H9 (cell line): ENCODE measurements around the gene CDC14A. TPM values are rescaled to one million over a fixed set of nuclear protein-coding genes. Genes with fewer than 3 reads are reported as not detected.

Source experiments
- DNase-seq: peaks from one replicate; pipeline ENCODE4 v3.0.0-alpha.2; 2017
- H2AFZ ChIP-seq: one replicate; pipeline ENCODE4 v1.6.1; 2013; ENCODE audit warnings: mild to moderate bottlenecking, low read length, control low read depth, moderate library complexity
- H2AK5ac ChIP-seq: 2 replicates; pipeline ENCODE4 v1.6.1; 2013; ENCODE audit warnings: low read length, control low read depth, mixed read lengths; ENCODE audit not compliant: insufficient read length
- H2BK120ac ChIP-seq: one replicate; pipeline ENCODE4 v1.6.1; 2013; ENCODE audit warnings: low read depth, mild to moderate bottlenecking, low read length, control low read depth, inconsistent platforms; ENCODE audit not compliant: poor library complexity, severe bottlenecking
- H2BK12ac ChIP-seq: 2 replicates; pipeline ENCODE4 v1.6.1; 2013; ENCODE audit warnings: low read length, control low read depth, mixed read lengths, low read depth; ENCODE audit not compliant: insufficient read length
- H2BK15ac ChIP-seq: 2 replicates; pipeline ENCODE4 v1.6.1; 2013; ENCODE audit warnings: low read depth, low read length, control low read depth
- H2BK20ac ChIP-seq: one replicate; pipeline ENCODE4 v1.6.1; 2013; ENCODE audit warnings: low read depth, mild to moderate bottlenecking, low read length, control low read depth, inconsistent platforms; ENCODE audit not compliant: poor library complexity, severe bottlenecking
- H2BK5ac ChIP-seq: 2 replicates; pipeline ENCODE4 v1.6.1; 2013; ENCODE audit warnings: low read length, control low read depth, mixed read lengths; ENCODE audit not compliant: insufficient read length
- H3K14ac ChIP-seq: 2 replicates; pipeline ENCODE4 v1.6.1; 2013; ENCODE audit warnings: low read length, control low read depth; ENCODE audit not compliant: insufficient read depth
- H3K18ac ChIP-seq: 2 replicates; pipeline ENCODE4 v1.6.1; 2013; ENCODE audit warnings: low read depth, mild to moderate bottlenecking, mixed read lengths, low read length, control low read depth; ENCODE audit not compliant: insufficient read length
- H3K23ac ChIP-seq: 2 replicates; pipeline ENCODE4 v1.6.1; 2013; ENCODE audit warnings: low read length, control low read depth, mixed read lengths, low read depth; ENCODE audit not compliant: insufficient read length
- H3K23me2 ChIP-seq: 2 replicates; pipeline ENCODE4 v1.6.1; 2013; ENCODE audit warnings: low read depth, mild to moderate bottlenecking, mixed read lengths, low read length, control low read depth; ENCODE audit not compliant: insufficient read length, poor library complexity, severe bottlenecking
- H3K27ac ChIP-seq: 2 replicates; pipeline ENCODE4 v1.5.1; 2013; ENCODE audit warnings: low read length, control low read depth, mixed read lengths, low read depth; ENCODE audit not compliant: insufficient read length
- H3K27me3 ChIP-seq: 2 replicates; pipeline ENCODE4 v1.6.1; 2013; ENCODE audit warnings: low read length, control low read depth, inconsistent platforms; ENCODE audit not compliant: insufficient read depth
- H3K4ac ChIP-seq: 2 replicates; pipeline ENCODE4 v1.6.1; 2013; ENCODE audit warnings: low read depth, mild to moderate bottlenecking, control low read depth, inconsistent platforms, low read length, moderate library complexity
- H3K4me1 ChIP-seq: 2 replicates; pipeline ENCODE4 v1.6.1; 2013; ENCODE audit warnings: low read length, control low read depth, inconsistent platforms; ENCODE audit not compliant: insufficient read depth
- H3K4me2 ChIP-seq: 2 replicates; pipeline ENCODE4 v1.6.1; 2013; ENCODE audit warnings: low read length, control low read depth, mixed read lengths; ENCODE audit not compliant: insufficient read length, insufficient read depth
- H3K56ac ChIP-seq: 2 replicates; pipeline ENCODE4 v1.6.1; 2013; ENCODE audit warnings: low read depth, mild to moderate bottlenecking, mixed read lengths, low read length, control low read depth; ENCODE audit not compliant: insufficient read length
- H3K79me1 ChIP-seq: 2 replicates; pipeline ENCODE4 v1.6.1; 2013; ENCODE audit warnings: low read depth, mild to moderate bottlenecking, moderate library complexity, low read length, control low read depth, inconsistent platforms; ENCODE audit not compliant: insufficient read depth, poor library complexity, severe bottlenecking
- H3K79me2 ChIP-seq: 2 replicates; pipeline ENCODE4 v1.6.1; 2013; ENCODE audit warnings: low read length, control low read depth, inconsistent platforms; ENCODE audit not compliant: insufficient read depth
- H3K9ac ChIP-seq: 2 replicates; pipeline ENCODE4 v1.6.1; 2013; ENCODE audit warnings: low read length, control low read depth, mixed read lengths; ENCODE audit not compliant: insufficient read length; ENCODE audit errors: extremely low read depth
- H3K9me3 ChIP-seq: one replicate; pipeline ENCODE4 v1.6.1; 2013; ENCODE audit warnings: low read depth, low read length, inconsistent platforms; ENCODE audit not compliant: control insufficient read depth
- H3T11ph ChIP-seq: one replicate; pipeline ENCODE4 v1.6.1; 2013; ENCODE audit warnings: mild to moderate bottlenecking, low read length, control low read depth, inconsistent platforms
- H4K20me1 ChIP-seq: one replicate; pipeline ENCODE4 v1.6.1; 2013; ENCODE audit not compliant: control insufficient read depth, insufficient read length, insufficient read depth
- H4K5ac ChIP-seq: 2 replicates; pipeline ENCODE4 v1.6.1; 2013; ENCODE audit warnings: low read depth, mild to moderate bottlenecking, mixed read lengths, low read length, control low read depth; ENCODE audit not compliant: insufficient read length
- H4K8ac ChIP-seq: replicated peaks from 2 replicates; pipeline ENCODE4 v1.6.1; 2013; ENCODE audit warnings: low read length, control low read depth, mixed read lengths, low read depth; ENCODE audit not compliant: insufficient read length
- H4K91ac ChIP-seq: 2 replicates; pipeline ENCODE4 v1.6.1; 2013; ENCODE audit warnings: low read depth, mild to moderate bottlenecking, moderate library complexity, mixed read lengths, low read length, control low read depth; ENCODE audit not compliant: insufficient read length
- H3K27ac Mint-ChIP-seq, 3 experiments: 2 replicates in 2 of 3; 3 replicates in 1 of 3; pipeline ENCODE4 v1.8.0; 2020 to 2021; ENCODE audit warnings: mixed read lengths in 3 of 3, mild to moderate bottlenecking in 1 of 3, moderate library complexity in 1 of 3
- H3K27me3 Mint-ChIP-seq: 2 replicates; pipeline ENCODE4 v1.8.0; 2021; ENCODE audit warnings: low read depth, mild to moderate bottlenecking, moderate library complexity, mixed read lengths
- H3K36me3 Mint-ChIP-seq, 3 experiments: 2 replicates in 2 of 3; 3 replicates in 1 of 3; pipeline ENCODE4 v1.8.0; 2020 to 2021; ENCODE audit warnings: low read depth in 3 of 3, mixed read lengths in 3 of 3; ENCODE audit not compliant: insufficient read depth in 1 of 3
- H3K4me1 Mint-ChIP-seq, 2 experiments: 2 replicates each; pipeline ENCODE4 v1.8.0; 2020; ENCODE audit warnings: mixed read lengths in 2 of 2
- H3K4me3 Mint-ChIP-seq, 2 experiments: 2 replicates in 1 of 2; 3 replicates in 1 of 2; pipeline ENCODE4 v1.8.0; 2020 to 2021; ENCODE audit warnings: mild to moderate bottlenecking in 2 of 2, mixed read lengths in 2 of 2, moderate library complexity in 1 of 2
- H3K9me3 Mint-ChIP-seq, 2 experiments: 2 replicates in 1 of 2; 3 replicates in 1 of 2; pipeline ENCODE4 v1.8.0; 2020; ENCODE audit warnings: mild to moderate bottlenecking in 2 of 2, mixed read lengths in 2 of 2, moderate library complexity in 1 of 2
- CTCF ChIP-seq: fragments of 200-600 bp; sonication (generic); conservative IDR thresholded peaks from 3 replicates; pipeline ENCODE4 v1.8.0; 2021; ENCODE audit warnings: antibody characterized with exemption, mild to moderate bottlenecking
- WGBS: extraction: QIAGEN DNeasy Blood & Tissue Kit; methylation state at CpG from one replicate; pipeline ENCODE4 v1.1.7; 2013; ENCODE audit warnings: missing lambda C conversion rate, low lambda C conversion rate, mixed read lengths; ENCODE audit not compliant: insufficient read length; ENCODE audit errors: extremely low coverage; 5-methylcytosine and 5-hydroxymethylcytosine counted together
- total RNA-seq: library from RNA; stranded (reverse); gene quantifications from 2 replicates; pipeline ENCODE4 v1.2.1, GENCODE V29; 2021

Gene CDC14A
- total RNA-seq, 1 experiment from 2014 or later, result 8.9 TPM

GRCh38 chr1:100483230-100483629, 130.9 kb downstream of the CDC14A start:
- no peak overlapping the region for H2BK120ac ChIP-seq
- H2BK12ac ChIP-seq, result no peak overlapping the region
- H3K27ac ChIP-seq, result no peak overlapping the region
- no peaks in the 10 kb centered on the region for H3K79me2 ChIP-seq
- no peak for TF ChIP-seq CTCF
- Mint-ChIP-seq H3K36me3 (peaks cover 0 to 4% (median 3%) of the 10 kb centered on the region in 3 experiments; a peak in 5 of 7 replicates), H3K4me3 (no peak overlapping the region), H3K4me1 (peaks cover 8 to 9% of the 10 kb centered on the region in 2 experiments; a peak in 3 of 4 replicates), H3K27me3 (no peaks in the 10 kb centered on the region), H3K9me3 (no peaks in the 10 kb centered on the region; a peak in 1 of 5 replicates), H3K27ac (no peak overlapping the region)
- no peak overlapping the region for H2AFZ ChIP-seq
- H4K20me1 ChIP-seq, result no peaks in the 10 kb centered on the region
- H2BK5ac ChIP-seq, result no peak overlapping the region
- H2BK15ac ChIP-seq, result no peak overlapping the region
- H3K4me2 ChIP-seq, result no peak overlapping the region
- H2AK5ac ChIP-seq, result no peak overlapping the region
- H3K27me3 ChIP-seq, result no peaks in the 10 kb centered on the region
- no peaks in the 10 kb centered on the region for H3K79me1 ChIP-seq
- H3K18ac ChIP-seq, result no peak overlapping the region
- H3K4me1 ChIP-seq, result no peaks in the 10 kb centered on the region; the same call in 1 of the 2 replicates
- no CpG with 5 or more reads among the region's 3 CpGs for WGBS
- no peak overlapping the region for H3K9ac ChIP-seq
- no peak overlapping the region for H4K8ac ChIP-seq
- no peak for DNase-seq
- no peak overlapping the region for H4K91ac ChIP-seq
- H3K14ac ChIP-seq, result no peak overlapping the region
- no peak overlapping the region for H3K56ac ChIP-seq
- no peak overlapping the region for H3K23ac ChIP-seq
- no peak overlapping the region for H3K4ac ChIP-seq
- H3K23me2 ChIP-seq, result no peaks in the 10 kb centered on the region
- H3T11ph ChIP-seq, result no peak overlapping the region
- no peak overlapping the region for H4K5ac ChIP-seq
- no peaks in the 10 kb centered on the region for H3K9me3 ChIP-seq
- H2BK20ac ChIP-seq, result no peak overlapping the region
